Gastroesophageal sphincter (tissue), 4 donors: ENCODE data around the gene CYBC1. TPM values are rescaled to one million over a fixed set of nuclear protein-coding genes. Genes with fewer than 3 reads are reported as not detected.
"Not testable (repeated sequence)": the region's sequence is repeated elsewhere in the genome, so short reads cannot be mapped to it uniquely, and the experiment has no call there.

Experiments
- ATAC-seq: fragments of 150-250 bp; one replicate; pipeline ENCODE4 v1.9.1; 2016; ENCODE audit warnings: mild to moderate bottlenecking, moderate library complexity
- H3K27ac ChIP-seq, 4 donors: fragments of 200-600 bp; sonication (generic) in 3 of 4; 1 replicate in 3 of 4; 2 replicates in 1 of 4; pipeline ENCODE4 v1.5.1; 2016 to 2019
- H3K27me3 ChIP-seq: fragments of 200-600 bp; sonication (generic); one replicate; pipeline ENCODE4 v1.5.1; 2019
- H3K36me3 ChIP-seq, 2 donors: fragments of 200-600 bp; sonication (generic); one replicate each; pipeline ENCODE4 v1.5.1; 2019; ENCODE audit warnings: control low read depth in 1 of 2
- H3K4me1 ChIP-seq, 3 donors: fragments of 200-600 bp; sonication (generic); 1 replicate in 2 of 3; 2 replicates in 1 of 3; pipeline ENCODE4 v1.5.1; 2016 to 2019; ENCODE audit warnings: control low read depth in 2 of 3
- H3K4me3 ChIP-seq, 2 donors: fragments of 200-600 bp; sonication (generic); one replicate each; pipeline ENCODE4 v1.5.1; 2019; ENCODE audit warnings: mild to moderate bottlenecking in 1 of 2, moderate library complexity in 1 of 2
- H3K9me3 ChIP-seq, 3 donors: fragments of 200-600 bp; sonication (generic); one replicate each; pipeline ENCODE4 v1.5.1; 2017 to 2019; ENCODE audit warnings: control low read depth in 2 of 3
- CTCF ChIP-seq, 4 experiments: fragments of 200-600 bp in 2 of 4; fragments of 450-650 bp in 2 of 4; sonication (generic) in 1 of 4; IDR thresholded peaks; one replicate each; pipeline ENCODE4 v1.5.1; 2017 to 2019; ENCODE audit warnings: antibody characterized with exemption in 4 of 4, mild to moderate bottlenecking in 2 of 4, moderate library complexity in 2 of 4
- EP300 ChIP-seq: sonication (generic); formaldehyde crosslinking; IDR thresholded peaks from one replicate; pipeline ENCODE4 v1.6.1; 2017; ENCODE audit warnings: antibody characterized with exemption, mild to moderate bottlenecking
- POLR2A ChIP-seq, 2 donors: fragments of 450-650 bp; IDR thresholded peaks; one replicate each; pipeline ENCODE4 v1.6.1; 2017; ENCODE audit warnings: antibody characterized with exemption in 2 of 2, mild to moderate bottlenecking in 2 of 2, moderate library complexity in 1 of 2
- POLR2AphosphoS5 ChIP-seq: sonication (generic); formaldehyde crosslinking; IDR thresholded peaks from one replicate; pipeline ENCODE4 v1.6.1; 2017; ENCODE audit warnings: antibody characterized with exemption
- WGBS, 2 donors: methylation state at CpG; one replicate each; pipeline ENCODE4 v1.1.5; 2018; ENCODE audit warnings: low coverage in 1 of 2; 5-methylcytosine and 5-hydroxymethylcytosine counted together
- total RNA-seq, 4 donors: library from RNA; depleted of rRNA; stranded (reverse); fragments of >200 nt; gene quantifications; one replicate each; pipeline ENCODE4 v1.1.0, GENCODE V29; 2016

Gene CYBC1
- total RNA-seq, 4 donors from 2014 or later: 53.8 to 78.5 (median 59.4) TPM

DNA sequence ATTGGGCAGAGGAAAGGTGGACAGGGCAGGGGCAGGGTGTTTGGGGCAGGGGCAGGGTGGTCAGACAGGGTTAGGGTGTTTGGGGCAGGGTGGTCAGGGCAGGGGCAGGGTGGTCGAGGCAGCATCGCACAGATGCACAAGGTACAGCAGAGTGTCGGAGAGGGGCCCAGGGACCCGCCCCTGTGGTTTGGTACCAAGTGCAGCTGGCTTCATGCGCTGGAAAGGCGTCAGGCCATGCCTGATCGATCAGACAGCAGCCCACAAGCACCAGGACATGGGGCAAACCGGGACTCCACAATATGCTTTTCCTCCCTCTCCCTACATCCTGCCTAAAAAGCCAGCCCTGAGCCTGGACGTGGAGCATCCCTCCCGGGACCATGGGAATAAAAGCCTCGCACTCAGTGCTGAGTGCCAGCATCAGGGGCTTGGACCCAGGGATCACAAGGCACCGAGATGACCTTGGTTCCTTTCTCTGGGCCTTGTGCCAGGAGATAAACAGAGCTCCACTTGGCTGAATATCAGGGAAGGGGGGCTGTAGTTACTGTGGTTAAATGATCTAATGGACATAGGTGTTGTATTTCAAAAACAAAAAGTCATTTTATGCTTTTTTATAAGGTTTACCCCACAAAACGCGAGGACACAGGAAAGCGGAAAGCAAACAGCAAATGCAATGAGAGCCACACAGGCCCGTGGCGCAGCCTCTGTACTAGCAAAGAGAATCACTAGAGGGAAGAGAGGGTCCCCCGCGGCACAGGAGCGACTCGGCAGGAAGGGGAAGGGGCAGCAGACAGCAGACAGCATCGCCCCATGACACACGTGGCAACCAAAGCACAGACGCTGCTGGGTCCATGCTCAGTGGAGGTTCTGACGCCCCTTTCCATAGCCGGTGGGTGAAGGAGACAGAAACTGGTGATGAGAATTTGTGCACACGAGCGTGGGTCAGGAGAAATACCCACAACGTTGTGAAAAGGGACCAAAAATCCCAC is 37.7 kb downstream of the CYBC1 start:
- TF ChIP-seq CTCF (IDR thresholded peaks at IDR 0.05): no peak
- TF ChIP-seq POLR2AphosphoS5: no peak
- TF ChIP-seq EP300: no peak
- TF ChIP-seq POLR2A (IDR thresholded peaks at IDR 0.05): no peak
- Histone ChIP-seq H3K36me3 (peaks cover 0 to 51% of the 10 kb centered on the region in 2 donors), H3K4me1 (peaks cover 0 to 29% (median 3%) of the 10 kb centered on the region in 3 donors), H3K4me3 (no peak overlapping the region), H3K27me3 (no peaks in the 10 kb centered on the region), H3K27ac (no peak overlapping the region), H3K9me3 (no peaks in the 10 kb centered on the region)
- ATAC-seq: no peak
- WGBS, 2 donors: 85 to 90% methylated on average over 22 to 23 of the region's 29 CpGs

DNA sequence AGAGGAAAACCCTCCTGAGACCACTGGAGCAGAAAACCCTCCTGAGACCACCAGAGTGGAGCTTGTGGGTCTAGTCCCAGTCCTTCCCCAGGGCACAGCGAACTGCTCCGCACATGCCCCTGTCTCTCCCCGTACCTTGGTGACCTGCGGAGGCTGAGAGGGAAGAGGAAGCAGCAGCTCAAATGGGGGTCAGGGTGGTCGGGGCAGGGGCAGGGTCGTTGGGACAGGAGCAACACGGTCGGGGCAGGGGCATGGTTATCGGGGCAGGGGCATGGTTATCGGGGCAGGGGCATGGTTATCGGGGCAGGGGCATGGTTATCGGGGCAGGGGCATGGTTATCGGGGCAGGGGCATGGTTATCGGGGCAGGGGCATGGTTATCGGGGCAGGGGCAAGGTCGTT is 38.5 kb downstream of the CYBC1 start:
- Histone ChIP-seq H3K36me3 (peaks cover 0 to 58% of the 10 kb centered on the region in 2 donors), H3K4me1 (peaks cover 0 to 21% (median 0%) of the 10 kb centered on the region in 3 donors)
- H3K27ac ChIP-seq, ATAC-seq, H3K4me3 ChIP-seq, H3K27me3 ChIP-seq, H3K9me3 ChIP-seq: not testable (repeated sequence)
- 50 to 79% methylated on average over 1 to 2 of the region's 16 CpGs for WGBS, 2 donors

GRCh38 chr17:82411396-82412053 is 39.0 kb downstream of the CYBC1 start:
- H3K36me3 ChIP-seq: peaks cover 0 to 62% of the 10 kb centered on the region in 2 donors
- TF ChIP-seq CTCF (IDR thresholded peaks at IDR 0.05): no peak
- no peak for TF ChIP-seq POLR2AphosphoS5
- no peak for TF ChIP-seq POLR2A (IDR thresholded peaks at IDR 0.05)
- TF ChIP-seq EP300: no peak
- no peak for ATAC-seq
- H3K9me3 ChIP-seq: no peaks in the 10 kb centered on the region
- H3K27me3 ChIP-seq: no peaks in the 10 kb centered on the region
- H3K4me1 ChIP-seq: peaks cover 0 to 16% (median 0%) of the 10 kb centered on the region in 3 donors
- H3K4me3 ChIP-seq: no peak overlapping the region
- 95% methylated on average over 14 of the region's 24 CpGs; no CpG with 5 or more reads in 1 of the 2 donors for WGBS, 2 donors
- H3K27ac ChIP-seq: no peak overlapping the region

DNA sequence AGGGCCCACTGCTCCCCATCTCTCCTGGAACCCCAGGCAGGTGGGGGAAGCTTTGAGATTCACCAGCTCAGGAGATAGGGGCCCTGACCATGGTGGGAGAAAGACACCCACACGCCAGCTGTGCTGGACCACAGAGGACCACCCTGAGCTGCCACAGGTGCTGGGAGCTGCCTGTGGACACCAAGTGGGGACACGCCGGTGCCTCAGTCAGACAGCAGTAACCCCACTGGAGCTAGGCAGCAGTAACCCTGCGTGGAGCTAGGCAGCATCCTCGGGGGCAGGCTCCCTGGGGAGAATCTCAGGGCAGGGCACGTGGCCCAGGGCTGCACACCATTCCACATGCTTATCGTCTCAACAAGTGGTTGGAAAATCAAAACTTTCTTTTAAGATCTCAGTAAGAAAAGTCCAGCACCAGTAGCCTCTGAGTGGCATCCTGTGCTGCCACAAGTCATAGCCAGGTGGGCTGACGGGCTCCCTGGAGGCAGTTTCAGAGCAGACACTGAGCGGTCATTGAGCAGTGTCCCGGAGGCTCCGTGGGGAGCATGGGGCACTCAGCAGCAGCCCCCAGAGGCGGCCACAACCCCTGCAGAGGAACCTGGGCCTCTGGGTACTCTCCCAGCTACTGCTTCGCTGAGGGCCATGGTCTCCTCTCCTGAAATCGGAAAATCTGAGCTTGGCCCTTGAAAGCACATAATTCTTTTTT is 40.4 kb downstream of the CYBC1 start:
- TF ChIP-seq POLR2AphosphoS5: no peak

DNA sequence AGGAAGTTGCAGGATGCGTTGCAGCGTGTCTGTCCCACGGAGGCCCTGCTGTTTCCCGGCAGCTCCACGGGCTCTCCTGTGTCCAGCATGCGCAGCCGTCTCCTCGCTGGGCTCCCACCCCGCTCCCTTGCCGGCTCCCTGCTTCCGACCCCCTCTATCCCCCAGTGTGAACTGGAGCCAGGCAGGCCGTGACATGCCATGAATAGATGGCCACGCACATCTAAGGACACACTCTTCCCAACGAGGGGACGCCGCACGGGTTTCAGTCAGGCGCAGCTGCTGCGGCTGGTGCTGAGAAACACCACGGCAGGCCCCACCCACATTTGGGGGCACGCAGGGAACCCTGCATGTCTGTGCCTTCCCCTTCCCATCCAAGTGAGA is 41.6 kb downstream of the CYBC1 start:
- ATAC-seq: no peak
- H3K27me3 ChIP-seq: no peaks in the 10 kb centered on the region
- no peak overlapping the region for H3K27ac ChIP-seq
- TF ChIP-seq POLR2A (IDR thresholded peaks at IDR 0.05) (no peak), EP300 (no peak), POLR2AphosphoS5 (no peak), CTCF (IDR thresholded peaks at IDR 0.05) (no peak)
- H3K4me3 ChIP-seq: no peak overlapping the region
- no peaks in the 10 kb centered on the region for H3K4me1 ChIP-seq
- no peaks in the 10 kb centered on the region for H3K9me3 ChIP-seq
- 80 to 86% methylated on average over 1 to 5 of the region's 21 CpGs for WGBS, 2 donors
- H3K36me3 ChIP-seq: peaks cover 0 to 85% of the 10 kb centered on the region in 2 donors

More for the DNA sequence above, 40.4 kb downstream of the CYBC1 start:
- Histone ChIP-seq H3K27me3 (no peaks in the 10 kb centered on the region), H3K4me3 (no peak overlapping the region), H3K9me3 (no peaks in the 10 kb centered on the region), H3K36me3 (peaks cover 0 to 75% of the 10 kb centered on the region in 2 donors), H3K27ac (no peak overlapping the region), H3K4me1 (peaks cover 0 to 11% (median 0%) of the 10 kb centered on the region in 3 donors)
- WGBS, 2 donors: 88 to 90% methylated on average over 5 to 7 of the region's 14 CpGs
- ATAC-seq: no peak
